NCI-H1105 treated with DMSO at 0.1 percent for 48 hours (cell line): ENCODE results near the gene ARFIP1.

Experiments used
- DNase-seq: peaks from one replicate; lab custom pipeline; 2025; lab: John Stamatoyannopoulos, UW

Gene ARFIP1

GRCh38 chr4:152939621-152940020 lies 159.9 kb downstream of the ARFIP1 start:
- no peak for DNase-seq

- DNase-seq: no peak
Measured at GRCh38 chr4:152940461-152940860, 160.7 kb downstream of the ARFIP1 start.

GRCh38 chr4:152941411-152941810 lies 161.7 kb downstream of the ARFIP1 start:
- DNase-seq: no peak

- DNase-seq: no peak
Measured at GRCh38 chr4:152942346-152942745, 162.6 kb downstream of the ARFIP1 start.

GRCh38 chr4:152943672-152944071 lies 163.9 kb downstream of the ARFIP1 start:
- DNase-seq: no peak

GRCh38 chr4:152944666-152945320 lies 165.0 kb downstream of the ARFIP1 start:
- no peak for DNase-seq

- no peak for DNase-seq
Measured at GRCh38 chr4:152945639-152946038, 165.9 kb downstream of the ARFIP1 start.

GRCh38 chr4:152946446-152946845 lies 166.7 kb downstream of the ARFIP1 start:
- DNase-seq: no peak

- no peak for DNase-seq
Measured at GRCh38 chr4:152947311-152947710, 167.6 kb downstream of the ARFIP1 start.

GRCh38 chr4:152949930-152950329 lies 170.2 kb downstream of the ARFIP1 start:
- no peak for DNase-seq

- DNase-seq: no peak
Measured at GRCh38 chr4:152950402-152951274, 170.9 kb downstream of the ARFIP1 start.

- no peak for DNase-seq
Measured at GRCh38 chr4:152951348-152951747, 171.6 kb downstream of the ARFIP1 start.

- DNase-seq: no peak
Measured at GRCh38 chr4:152953514-152953913, 173.8 kb downstream of the ARFIP1 start.

- no peak for DNase-seq
Measured at GRCh38 chr4:152954741-152955140, 175.0 kb downstream of the ARFIP1 start.

- DNase-seq: no peak
Measured at GRCh38 chr4:152956147-152956546, 176.4 kb downstream of the ARFIP1 start.

- no peak for DNase-seq
Measured at GRCh38 chr4:152956650-152957436, 177.1 kb downstream of the ARFIP1 start.

GRCh38 chr4:152957437-152958171 lies 177.8 kb downstream of the ARFIP1 start:
- DNase-seq: no peak

GRCh38 chr4:152959080-152959479 lies 179.3 kb downstream of the ARFIP1 start:
- DNase-seq: no peak

- DNase-seq: no peak
Measured at GRCh38 chr4:152960082-152960481, 180.3 kb downstream of the ARFIP1 start.

- DNase-seq: no peak
Measured at GRCh38 chr4:152961014-152961772, 181.4 kb downstream of the ARFIP1 start.

- no peak for DNase-seq
Measured at GRCh38 chr4:152961773-152962115, 182.0 kb downstream of the ARFIP1 start.
